NT2/D1 (cell line): ENCODE results near the gene IPCEF1.

ENCODE experiments used
- DNase-seq: peaks from one replicate; pipeline ENCODE4 v3.0.0-alpha.2; 2011; ENCODE audit warnings: low read depth, low spot score
- H3K27me3 ChIP-seq: 2 replicates; pipeline ENCODE4 v1.6.0; 2011; ENCODE audit warnings: mild to moderate bottlenecking; ENCODE audit not compliant: insufficient read length, insufficient read depth
- H3K36me3 ChIP-seq: 2 replicates; pipeline ENCODE4 v1.6.1; 2011; ENCODE audit warnings: mild to moderate bottlenecking, low read length, mixed read lengths; ENCODE audit not compliant: insufficient read depth, insufficient read length
- H3K4me1 ChIP-seq: 2 replicates; pipeline ENCODE4 v1.5.1; 2011; ENCODE audit not compliant: insufficient read depth, insufficient read length
- H3K4me3 ChIP-seq: 2 replicates; pipeline ENCODE4 v1.5.1; 2011; ENCODE audit warnings: low read depth; ENCODE audit not compliant: insufficient read length
- H3K9ac ChIP-seq: 2 replicates; pipeline ENCODE4 v1.6.0; 2011; ENCODE audit warnings: low read depth; ENCODE audit not compliant: insufficient read length
- H3K9me3 ChIP-seq: 2 replicates; pipeline ENCODE4 v1.5.1; 2011; ENCODE audit warnings: mild to moderate bottlenecking, low read length; ENCODE audit not compliant: insufficient read depth
- SUZ12 ChIP-seq: IDR thresholded peaks from 2 replicates; pipeline ENCODE4 v1.6.1; 2011; ENCODE audit not compliant: insufficient read length, insufficient read depth; ENCODE audit errors: extremely low read depth
- YY1 ChIP-seq: IDR thresholded peaks from 2 replicates; pipeline ENCODE4 v1.6.1; 2011; ENCODE audit not compliant: insufficient read length, insufficient read depth
- ZNF274 ChIP-seq: IDR thresholded peaks from 2 replicates; pipeline ENCODE4 v1.6.1; 2011; ENCODE audit warnings: mild to moderate bottlenecking, low read depth, low read length

IPCEF1 gene

DNA sequence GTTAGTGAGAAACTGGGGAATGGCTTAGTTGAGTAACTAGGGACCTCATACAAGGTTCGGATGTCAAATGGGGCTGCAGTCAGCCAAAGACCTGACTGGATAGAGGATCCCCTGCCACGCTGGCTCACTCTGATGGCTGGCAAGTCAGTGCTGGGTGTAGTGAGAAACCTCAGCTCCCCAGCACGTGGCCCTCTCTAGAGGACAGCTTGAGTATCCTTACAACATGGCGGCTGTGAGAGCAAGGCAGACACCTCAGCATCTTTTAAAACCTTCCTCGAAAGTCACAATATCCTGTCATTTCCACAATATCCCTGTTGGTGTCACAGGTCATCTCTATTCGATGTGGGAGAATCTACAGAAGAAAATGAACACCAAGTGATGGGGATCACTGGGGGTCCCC lies 26.7 kb upstream of the IPCEF1 start:
- H3K4me1 ChIP-seq = no peaks in the 10 kb centered on the region
- no peak for DNase-seq
- TF ChIP-seq YY1 (no peak), ZNF274 (no peak), SUZ12 (no peak)

DNA sequence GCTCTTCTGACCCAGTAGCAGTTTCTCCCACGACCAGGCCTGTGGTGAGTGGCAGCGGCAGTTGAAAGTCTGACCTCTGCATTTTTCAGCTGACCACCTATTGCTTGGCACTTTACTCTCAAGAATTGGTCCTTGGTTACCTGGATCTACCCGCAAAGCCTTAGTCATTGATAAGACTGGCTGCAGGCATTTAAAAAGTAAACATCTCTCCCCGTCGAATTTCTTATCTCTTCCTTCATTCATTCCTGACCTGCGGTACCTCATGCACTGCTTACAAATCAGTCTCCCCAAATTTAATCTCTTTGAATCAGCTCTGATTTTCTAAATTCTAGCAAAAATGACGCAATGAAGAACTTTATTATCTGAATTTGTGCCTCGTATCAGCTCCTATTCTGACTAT lies 26.1 kb upstream of the IPCEF1 start:
- no peaks in the 10 kb centered on the region for H3K4me1 ChIP-seq
- no peaks in the 10 kb centered on the region; the same call in 1 of the 2 replicates for H3K9me3 ChIP-seq
- no peaks in the 10 kb centered on the region for H3K27me3 ChIP-seq
- no peak overlapping the region for H3K9ac ChIP-seq
- TF ChIP-seq SUZ12 = no peak
- no peak for TF ChIP-seq ZNF274
- no peak for TF ChIP-seq YY1
- no peak for DNase-seq
- H3K4me3 ChIP-seq = no peak overlapping the region
- H3K36me3 ChIP-seq = no peaks in the 10 kb centered on the region

More for the DNA sequence above, 26.7 kb upstream of the IPCEF1 start:
- Histone ChIP-seq H3K4me3 (no peak overlapping the region), H3K9ac (no peak overlapping the region), H3K9me3 (no peaks in the 10 kb centered on the region; the same call in 1 of the 2 replicates), H3K27me3 (no peaks in the 10 kb centered on the region), H3K36me3 (no peaks in the 10 kb centered on the region)

DNA sequence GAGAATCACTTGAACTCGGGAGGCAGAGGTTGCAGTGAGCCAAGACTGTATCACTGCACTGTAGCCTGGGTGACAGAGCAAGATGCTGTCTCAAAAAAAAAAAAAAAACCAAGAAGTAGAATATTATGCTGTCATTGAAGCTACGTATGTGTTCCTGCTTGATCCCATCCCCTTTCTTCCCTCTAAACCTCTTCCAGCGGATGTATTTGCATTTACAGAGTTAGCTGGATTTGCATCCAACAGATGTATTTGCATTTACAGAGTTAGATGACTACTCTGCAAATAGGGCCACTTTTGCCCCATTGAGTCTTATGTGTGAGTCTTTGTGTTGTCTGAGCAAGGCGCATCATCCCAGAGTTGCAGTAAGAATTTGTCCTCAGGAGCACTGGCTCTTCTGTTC lies 24.9 kb upstream of the IPCEF1 start:
- Histone ChIP-seq H3K4me1 (no peaks in the 10 kb centered on the region), H3K9me3 (no peaks in the 10 kb centered on the region; the same call in 1 of the 2 replicates), H3K9ac (no peak overlapping the region), H3K36me3 (no peaks in the 10 kb centered on the region), H3K4me3 (no peak overlapping the region), H3K27me3 (no peaks in the 10 kb centered on the region)
- no peak for DNase-seq
- no peak for TF ChIP-seq SUZ12
- TF ChIP-seq YY1 = no peak
- no peak for TF ChIP-seq ZNF274

DNA sequence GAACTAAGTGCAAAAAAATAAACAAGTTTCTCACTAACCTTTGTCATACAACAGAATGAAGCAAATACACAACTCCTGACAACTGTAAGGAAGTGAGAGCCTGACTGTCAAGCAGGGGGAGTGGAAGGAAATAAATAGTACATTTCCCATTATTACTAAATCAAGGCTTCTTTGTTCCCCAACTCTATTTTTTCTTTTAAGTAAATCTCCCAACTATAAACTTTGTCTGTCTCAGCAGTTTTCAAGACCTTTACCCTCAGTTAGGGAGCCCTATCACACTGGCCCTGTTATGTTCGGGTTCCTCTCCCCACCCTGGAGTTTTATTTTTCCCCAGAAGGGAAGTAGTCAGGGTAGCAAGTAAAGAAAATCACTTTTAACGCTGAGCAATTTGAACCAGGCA lies 24.1 kb upstream of the IPCEF1 start:
- Histone ChIP-seq H3K36me3 (no peaks in the 10 kb centered on the region), H3K27me3 (no peaks in the 10 kb centered on the region), H3K4me1 (no peaks in the 10 kb centered on the region), H3K4me3 (no peak overlapping the region), H3K9me3 (no peaks in the 10 kb centered on the region; the same call in 1 of the 2 replicates), H3K9ac (no peak overlapping the region)
- TF ChIP-seq ZNF274 = no peak
- no peak for TF ChIP-seq SUZ12
- TF ChIP-seq YY1 = no peak
- DNase-seq = no peak

DNA sequence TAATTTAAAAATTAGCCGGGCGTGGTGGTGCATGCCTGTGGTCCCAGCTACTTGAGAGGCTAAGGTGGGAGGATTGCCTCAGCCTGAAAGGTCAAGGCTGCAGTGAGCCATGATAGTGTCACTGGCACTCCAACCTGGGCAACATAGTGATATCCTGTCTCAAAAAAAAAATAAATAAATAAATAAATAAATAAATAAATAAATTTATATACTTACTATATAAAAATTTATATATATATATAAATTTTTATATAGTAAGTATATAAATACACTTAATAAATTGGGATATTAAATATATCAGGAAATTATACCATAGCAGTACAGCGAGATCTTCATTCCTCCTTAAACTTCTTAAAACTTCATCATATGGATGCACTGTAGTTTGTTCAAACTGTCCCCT lies 23.0 kb upstream of the IPCEF1 start:
- TF ChIP-seq YY1 = no peak
- TF ChIP-seq SUZ12 = no peak
- no peak for TF ChIP-seq ZNF274
- H3K27me3 ChIP-seq = no peaks in the 10 kb centered on the region
- H3K36me3 ChIP-seq = no peaks in the 10 kb centered on the region
- DNase-seq = no peak
- H3K9me3 ChIP-seq = no peaks in the 10 kb centered on the region; the same call in 1 of the 2 replicates
- H3K4me3 ChIP-seq = no peak overlapping the region
- H3K4me1 ChIP-seq = no peaks in the 10 kb centered on the region
- no peak overlapping the region for H3K9ac ChIP-seq

DNA sequence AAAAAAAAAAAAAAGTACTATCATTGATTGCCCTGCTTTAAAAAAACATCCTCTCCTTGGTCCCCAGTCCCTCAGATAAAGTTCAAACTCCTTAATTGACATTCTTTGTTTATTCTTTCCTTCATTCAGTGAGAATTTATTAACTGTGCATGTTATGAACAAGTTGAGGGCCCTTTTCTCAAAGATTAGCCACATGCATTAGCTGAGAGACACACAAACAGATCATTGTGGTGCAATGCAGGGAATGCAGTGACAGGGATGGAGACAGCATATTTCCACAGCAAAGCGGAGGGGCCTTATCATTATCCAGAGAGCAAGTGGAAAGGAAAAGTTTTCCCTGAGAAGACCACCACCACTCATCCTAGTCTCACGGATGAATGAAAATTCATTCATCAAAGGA lies 21.9 kb upstream of the IPCEF1 start:
- H3K4me3 ChIP-seq = no peak overlapping the region
- TF ChIP-seq ZNF274 (no peak), YY1 (no peak), SUZ12 (no peak)
- no peak for DNase-seq

DNA sequence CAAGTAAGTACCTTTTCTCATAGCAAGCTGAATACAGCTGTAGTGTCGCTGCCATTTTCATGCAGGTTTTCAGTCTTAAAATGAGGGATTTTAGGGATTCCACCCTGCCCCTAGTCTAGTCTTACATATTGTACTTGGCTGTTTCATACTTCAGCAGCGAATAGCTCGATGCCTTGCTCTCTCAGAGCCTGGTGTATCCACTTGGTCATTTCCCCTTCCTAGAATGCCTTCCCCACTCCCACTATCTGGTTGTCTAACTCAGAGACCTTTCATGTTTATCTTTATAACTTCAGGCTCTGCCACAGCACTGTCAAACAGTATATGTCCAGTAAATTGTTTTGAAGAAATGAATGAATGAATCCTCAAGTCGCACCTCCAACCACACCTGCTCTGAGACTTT lies 21.1 kb upstream of the IPCEF1 start:
- H3K9me3 ChIP-seq = no peaks in the 10 kb centered on the region; the same call in 1 of the 2 replicates
- no peak overlapping the region for H3K9ac ChIP-seq
- no peak overlapping the region for H3K4me3 ChIP-seq
- H3K36me3 ChIP-seq = no peaks in the 10 kb centered on the region
- H3K4me1 ChIP-seq = no peaks in the 10 kb centered on the region
- TF ChIP-seq ZNF274 = no peak
- no peak for TF ChIP-seq YY1
- no peak for TF ChIP-seq SUZ12
- no peak for DNase-seq
- no peaks in the 10 kb centered on the region for H3K27me3 ChIP-seq

More for the DNA sequence above, 21.9 kb upstream of the IPCEF1 start:
- H3K36me3 ChIP-seq = no peaks in the 10 kb centered on the region
- H3K9ac ChIP-seq = no peak overlapping the region
- no peaks in the 10 kb centered on the region for H3K4me1 ChIP-seq
- H3K27me3 ChIP-seq = no peaks in the 10 kb centered on the region
- H3K9me3 ChIP-seq = no peaks in the 10 kb centered on the region; the same call in 1 of the 2 replicates
